K562 (cell line): ENCODE results near the gene HMG20B. TPM values are rescaled to one million over a fixed set of nuclear protein-coding genes. Genes with fewer than 3 reads are reported as not detected.

Experiments used
- ATF6 ChIP-seq: sonication (generic); formaldehyde crosslinking; IDR thresholded peaks from 2 replicates; pipeline ENCODE4 v1.4.0; 2020; ENCODE audit warnings: mild to moderate bottlenecking, missing genetic modification reagents
- BACH1 ChIP-seq: fragments of 200-800 bp; sonication (Bioruptor generic); IDR thresholded peaks from 2 replicates; pipeline ENCODE4 v1.6.1; 2016; ENCODE audit warnings: missing genetic modification characterization, missing compliant biosample characterization
- CBFB ChIP-seq: sonication (generic); formaldehyde crosslinking; IDR thresholded peaks from 2 replicates; pipeline ENCODE4 v1.4.0; 2020; ENCODE audit warnings: mild to moderate bottlenecking, missing genetic modification reagents
- CCNT2 ChIP-seq: IDR thresholded peaks from 2 replicates; pipeline ENCODE4 v1.6.1; 2011; ENCODE audit warnings: borderline replicate concordance, low read depth, mild to moderate bottlenecking, moderate library complexity, mixed read lengths, low read length; ENCODE audit not compliant: insufficient read length; ENCODE audit errors: extremely low read depth
- CREB1 ChIP-seq, 2 experiments: sonication (generic) in 1 of 2; formaldehyde crosslinking in 1 of 2; IDR thresholded peaks; 2 replicates each; pipeline versions ENCODE4 v1.6.1 to v1.8.0; 2012 to 2022; ENCODE audit warnings: inconsistent platforms in 1 of 2, mild to moderate bottlenecking in 1 of 2, missing genetic modification reagents in 1 of 2, moderate library complexity in 1 of 2
- CREM ChIP-seq: IDR thresholded peaks from 2 replicates; pipeline ENCODE4 v1.6.1; 2014; ENCODE audit warnings: antibody characterized with exemption, low read depth
- ETV1 ChIP-seq: fragments of 450-650 bp; conservative IDR thresholded peaks from 2 replicates; pipeline ENCODE4 v1.6.1; 2016; ENCODE audit warnings: missing genetic modification characterization, control low read depth, low read depth, missing compliant biosample characterization
- ETV5 ChIP-seq: sonication (generic); formaldehyde crosslinking; IDR thresholded peaks from 2 replicates; pipeline ENCODE4 v1.4.0; 2020; ENCODE audit warnings: low read depth, mild to moderate bottlenecking, missing genetic modification reagents
- FOXP1 ChIP-seq: sonication (generic); formaldehyde crosslinking; IDR thresholded peaks from 2 replicates; pipeline ENCODE4 v1.8.0; 2022; ENCODE audit warnings: mild to moderate bottlenecking, missing genetic modification reagents
- KDM2B ChIP-seq: fragments of 250-450 bp; sonication (Bioruptor Pico); IDR thresholded peaks from 2 replicates; pipeline ENCODE4 v1.8.0; 2021; ENCODE audit warnings: mild to moderate bottlenecking, moderate library complexity
- KLF6 ChIP-seq: fragments of 250-450 bp; sonication (Bioruptor Pico); IDR thresholded peaks from 2 replicates; pipeline ENCODE4 v1.4.0; 2020; ENCODE audit warnings: mild to moderate bottlenecking, moderate library complexity, borderline replicate concordance
- LARP7 ChIP-seq: fragments of 450-650 bp; IDR thresholded peaks from 2 replicates; pipeline ENCODE4 v1.6.1; 2016
- PKNOX1 ChIP-seq: fragments of 450-650 bp; IDR thresholded peaks from 2 replicates; pipeline ENCODE4 v1.6.1; 2016
- POLR3A ChIP-seq: IDR thresholded peaks from 2 replicates; pipeline ENCODE4 v1.6.1; 2011; ENCODE audit warnings: borderline replicate concordance, mild to moderate bottlenecking, moderate library complexity; ENCODE audit not compliant: insufficient read length, insufficient read depth; ENCODE audit errors: extremely low read depth
- PTBP1 ChIP-seq: fragments of 200-400 bp; formaldehyde crosslinking; IDR thresholded peaks from 2 replicates; pipeline ENCODE4 v1.6.1; 2017; ENCODE audit warnings: low read depth, low read length
- RFX5 ChIP-seq: IDR thresholded peaks from 2 replicates; pipeline ENCODE4 v1.6.1; 2011; ENCODE audit warnings: low read depth, mild to moderate bottlenecking, improper control_type of control experiment, low read length
- SMARCA5 ChIP-seq: fragments of 450-650 bp; IDR thresholded peaks from 2 replicates; pipeline ENCODE4 v1.6.1; 2016
- TBP ChIP-seq: optimal IDR thresholded peaks from 2 replicates; pipeline ENCODE3; 2011; ENCODE audit warnings: low read depth, low read length, improper control_type of control experiment
- ZMIZ1 ChIP-seq, 2 experiments: fragments of 150-350 bp in 1 of 2; IDR thresholded peaks; 2 replicates each; pipeline ENCODE4 v1.6.1; 2012 to 2016; ENCODE audit warnings: low read depth in 2 of 2, low read length in 2 of 2, mild to moderate bottlenecking in 1 of 2, moderate library complexity in 1 of 2
- ZNF280A ChIP-seq: fragments of 450-650 bp; IDR thresholded peaks from 2 replicates; pipeline ENCODE4 v1.6.1; 2018; ENCODE audit warnings: mild to moderate bottlenecking, low read depth; ENCODE audit not compliant: partially characterized antibody
- polyA plus RNA-seq, 8 experiments: library from polyadenylated mRNA; depleted of rRNA in 4 of 8; stranded (reverse) in 5 of 8; unstranded in 3 of 8; fragments of >200 nt; fragmentation: Nextera tagmentation in 2 of 8; fragmentation: Illumina TruSeq in 1 of 8; extraction: Ambion mirVana in 2 of 8; extraction: Trizol in 1 of 8; gene quantifications; 2 replicates each; pipeline versions ENCODE4 v1.2.1 to v1.2.3, GENCODE V29; 2011 to 2014; ENCODE audit warnings: inconsistent platforms in 1 of 8, missing spikeins in 1 of 8
- total RNA-seq, 7 experiments: library from RNA; depleted of rRNA in 6 of 7; stranded (reverse); fragments of >200 nt in 6 of 7; fragmentation: Illumina TruSeq in 2 of 7; extraction: Trizol in 2 of 7; gene quantifications; 2 replicates each; pipeline versions ENCODE4 v1.2.1 to v1.2.3, GENCODE V29; 2011 to 2021; ENCODE audit warnings: low replicate concordance in 1 of 7

HMG20B gene
- total and polyA plus RNA-seq, 9 of the 15 experiments (the other 6 are each of a cell fraction or from before 2014, with no cell fraction given) = 0.35 to 172 (median 38.6) TPM

- TF ChIP-seq ZMIZ1 (IDR thresholded peaks at IDR 0.05; ENCODE audit: low read depth in 2 of 2, low read length in 2 of 2) (no peak; a peak in 1 of 4 replicates), CBFB (no peak), KLF6 (no peak), ATF6 (CRISPR knock-in tag) (no peak), SMARCA5 (no peak; the same call in 1 of the 2 replicates), TBP (no peak), ETV5 (CRISPR knock-in tag) (no peak), KDM2B (no peak), CREM (no peak), FOXP1 (CRISPR knock-in tag) (no peak), ZNF280A (no peak), PKNOX1 (no peak), POLR3A (no peak), BACH1 (no peak), CREB1 (IDR thresholded peaks at IDR 0.05) (no peak), CREB1 (CRISPR knock-in tag; IDR thresholded peaks at IDR 0.05) (0 out of 2 replicates have a peak, but pooled peaks have one; percentile 10), RFX5 (no peak), CCNT2 (no peak), PTBP1 (no peak), LARP7 (no peak), ETV1 (tag) (peak; percentile 68)
These were observed 36.1 kb downstream of the HMG20B start (continued) for GRCh38 chr19:3608750-3609322.
